Thyroid gland (tissue), 4 donors: Measurements from ENCODE around the gene BICD1. TPM values are rescaled to one million over a fixed set of nuclear protein-coding genes. Genes with fewer than 3 reads are reported as not detected.

Experiments used
- DNase-seq, 2 donors: peaks; one replicate each; pipeline ENCODE4 v3.0.0-alpha.2; 2019
- H3K27ac ChIP-seq, 3 donors: fragments of 200-600 bp; sonication (generic); 1 replicate in 2 of 3; 2 replicates in 1 of 3; pipeline ENCODE4 v1.5.1; 2016 to 2019; ENCODE audit warnings: mild to moderate bottlenecking in 1 of 3, moderate library complexity in 1 of 3
- H3K27me3 ChIP-seq: fragments of 200-600 bp; sonication (generic); one replicate; pipeline ENCODE4 v1.5.1; 2019
- H3K36me3 ChIP-seq, 2 donors: fragments of 200-600 bp; sonication (generic); one replicate each; pipeline ENCODE4 v1.5.1; 2016 to 2019
- H3K4me1 ChIP-seq, 2 donors: fragments of 200-600 bp; sonication (generic); one replicate each; pipeline ENCODE4 v1.5.1; 2017 to 2019
- H3K4me3 ChIP-seq, 3 donors: fragments of 200-600 bp; sonication (generic); replicated peaks in 1 of 3; 1 replicate in 2 of 3; 2 replicates in 1 of 3; pipeline ENCODE4 v1.5.1; 2016; ENCODE audit warnings: mild to moderate bottlenecking in 1 of 3
- H3K9me3 ChIP-seq: fragments of 200-600 bp; sonication (generic); one replicate; pipeline ENCODE4 v1.5.1; 2017
- POLR2A ChIP-seq, 2 donors: fragments of 450-650 bp; IDR thresholded peaks; one replicate each; pipeline ENCODE4 v1.6.1; 2017; ENCODE audit warnings: antibody characterized with exemption in 2 of 2, mild to moderate bottlenecking in 2 of 2, moderate library complexity in 1 of 2
- WGBS, 2 donors: methylation state at CpG; one replicate each; pipeline ENCODE4 v1.1.5; 2017; 5-methylcytosine and 5-hydroxymethylcytosine counted together
- intact Hi-C: fragments of 100-400 bp; cut with DNase I; formaldehyde crosslinking; loops from one replicate; pipeline ENCODE4 v1.15.1; 2023
- total RNA-seq, 4 donors: library from RNA; depleted of rRNA; stranded (reverse); fragments of >200 nt; gene quantifications; one replicate each; pipeline ENCODE4 v1.2.3, GENCODE V29; 2016
- TF ChIP-seq, protein P1 (sequence below), 6 experiments: fragments of 200-600 bp in 3 of 6; fragments of 450-650 bp in 3 of 6; sonication (generic) in 3 of 6; IDR thresholded peaks; one replicate each; pipeline ENCODE4 v1.5.1; 2016 to 2019; ENCODE audit warnings: antibody characterized with exemption in 6 of 6, mild to moderate bottlenecking in 2 of 6, inconsistent platforms in 1 of 6, moderate library complexity in 1 of 6

BICD1 gene
- total RNA-seq, 4 donors from 2014 or later, result 16.7 to 33.7 (median 24.7) TPM

DNA sequence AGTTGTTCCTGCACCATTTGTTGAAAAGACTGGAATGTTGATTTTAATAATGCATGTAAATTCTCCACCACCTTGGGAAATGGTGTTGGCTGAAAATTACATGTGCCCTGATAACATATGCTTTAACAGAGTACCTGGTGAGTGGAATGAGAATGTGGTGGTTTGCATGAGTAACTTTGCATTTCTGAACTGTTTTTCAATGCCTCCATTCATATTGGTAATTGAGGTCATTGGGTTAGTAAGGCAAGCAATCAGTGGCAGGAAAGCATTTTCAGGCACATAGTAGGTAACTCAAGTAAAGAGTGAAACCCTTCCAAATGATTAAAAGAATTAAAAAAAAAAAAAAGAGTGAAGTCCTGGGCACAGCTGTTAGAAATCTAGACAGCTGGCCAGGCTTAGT, 32.2 kb upstream of the BICD1 start:
- Histone ChIP-seq H3K9me3 (no peaks in the 10 kb centered on the region), H3K27ac (no peak overlapping the region), H3K4me3 (no peak overlapping the region), H3K27me3 (no peaks in the 10 kb centered on the region), H3K36me3 (no peaks in the 10 kb centered on the region), H3K4me1 (no peaks in the 10 kb centered on the region)
- no peak for DNase-seq
- intact Hi-C loops, result no loop called here
- TF ChIP-seq, protein P1, sequence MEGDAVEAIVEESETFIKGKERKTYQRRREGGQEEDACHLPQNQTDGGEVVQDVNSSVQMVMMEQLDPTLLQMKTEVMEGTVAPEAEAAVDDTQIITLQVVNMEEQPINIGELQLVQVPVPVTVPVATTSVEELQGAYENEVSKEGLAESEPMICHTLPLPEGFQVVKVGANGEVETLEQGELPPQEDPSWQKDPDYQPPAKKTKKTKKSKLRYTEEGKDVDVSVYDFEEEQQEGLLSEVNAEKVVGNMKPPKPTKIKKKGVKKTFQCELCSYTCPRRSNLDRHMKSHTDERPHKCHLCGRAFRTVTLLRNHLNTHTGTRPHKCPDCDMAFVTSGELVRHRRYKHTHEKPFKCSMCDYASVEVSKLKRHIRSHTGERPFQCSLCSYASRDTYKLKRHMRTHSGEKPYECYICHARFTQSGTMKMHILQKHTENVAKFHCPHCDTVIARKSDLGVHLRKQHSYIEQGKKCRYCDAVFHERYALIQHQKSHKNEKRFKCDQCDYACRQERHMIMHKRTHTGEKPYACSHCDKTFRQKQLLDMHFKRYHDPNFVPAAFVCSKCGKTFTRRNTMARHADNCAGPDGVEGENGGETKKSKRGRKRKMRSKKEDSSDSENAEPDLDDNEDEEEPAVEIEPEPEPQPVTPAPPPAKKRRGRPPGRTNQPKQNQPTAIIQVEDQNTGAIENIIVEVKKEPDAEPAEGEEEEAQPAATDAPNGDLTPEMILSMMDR (IDR thresholded peaks at IDR 0.05), result no peak
- no peak for TF ChIP-seq POLR2A (IDR thresholded peaks at IDR 0.05)

DNA sequence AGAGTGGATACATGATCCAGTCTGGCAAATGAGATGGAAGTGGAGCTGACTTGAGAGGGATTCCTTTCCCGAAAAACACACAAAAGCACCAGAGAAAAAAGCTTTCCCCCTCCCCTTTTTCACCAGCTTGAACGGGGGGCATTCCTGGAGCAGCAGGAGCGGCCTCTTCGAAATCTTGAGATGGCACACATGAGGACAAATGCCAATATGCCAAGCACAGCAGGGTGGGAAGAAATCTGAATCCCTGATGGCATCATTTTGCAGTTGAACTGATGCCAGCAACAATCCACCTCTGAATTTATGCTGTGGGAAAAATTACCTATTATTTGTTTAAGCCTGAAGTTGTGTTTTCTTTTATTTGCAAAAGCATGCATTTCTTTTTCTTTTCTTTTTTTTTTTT, 29.7 kb upstream of the BICD1 start:
- Histone ChIP-seq H3K4me3 (no peak overlapping the region), H3K9me3 (no peaks in the 10 kb centered on the region), H3K27me3 (no peaks in the 10 kb centered on the region), H3K36me3 (no peaks in the 10 kb centered on the region), H3K4me1 (no peaks in the 10 kb centered on the region), H3K27ac (no peak overlapping the region)
- 50 to 66% methylated on average over 4 of the region's 4 CpGs for WGBS, 2 donors
- no peak for TF ChIP-seq POLR2A (IDR thresholded peaks at IDR 0.05)
- TF ChIP-seq, protein P1 (IDR thresholded peaks at IDR 0.05), result no peak
- intact Hi-C loops, result no loop called here
- DNase-seq, result no peak

DNA sequence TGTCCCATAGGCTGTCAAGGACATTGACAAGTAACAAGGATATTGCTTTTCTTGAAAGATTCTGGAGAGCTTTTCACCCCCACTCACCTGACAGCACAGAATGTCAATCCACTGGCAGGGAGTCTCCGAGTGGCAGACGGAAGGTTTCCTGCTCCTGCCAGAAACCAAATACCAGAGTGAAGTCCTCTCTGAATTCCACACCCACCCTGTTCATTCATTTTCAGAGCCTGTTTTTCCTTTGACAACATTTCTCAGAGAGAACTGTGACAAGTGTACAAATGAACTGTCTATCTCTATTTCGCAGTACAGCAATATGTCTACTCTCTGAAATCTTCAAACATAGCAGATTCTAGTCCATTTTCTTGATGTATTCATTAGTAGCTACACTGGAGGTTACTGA, 26.2 kb upstream of the BICD1 start:
- DNase-seq, result peak in 1 of 2 donors; percentile 2
- H3K9me3 ChIP-seq, result no peaks in the 10 kb centered on the region
- H3K36me3 ChIP-seq, result no peaks in the 10 kb centered on the region
- H3K4me1 ChIP-seq, result no peaks in the 10 kb centered on the region
- 53 to 57% methylated on average over 3 of the region's 3 CpGs for WGBS, 2 donors
- H3K27me3 ChIP-seq, result no peaks in the 10 kb centered on the region
- TF ChIP-seq, protein P1 (IDR thresholded peaks at IDR 0.05), result no peak
- no peak for TF ChIP-seq POLR2A (IDR thresholded peaks at IDR 0.05)
- no peak overlapping the region for H3K4me3 ChIP-seq
- H3K27ac ChIP-seq, result no peak overlapping the region
- intact Hi-C loops, result no loop called here

DNA sequence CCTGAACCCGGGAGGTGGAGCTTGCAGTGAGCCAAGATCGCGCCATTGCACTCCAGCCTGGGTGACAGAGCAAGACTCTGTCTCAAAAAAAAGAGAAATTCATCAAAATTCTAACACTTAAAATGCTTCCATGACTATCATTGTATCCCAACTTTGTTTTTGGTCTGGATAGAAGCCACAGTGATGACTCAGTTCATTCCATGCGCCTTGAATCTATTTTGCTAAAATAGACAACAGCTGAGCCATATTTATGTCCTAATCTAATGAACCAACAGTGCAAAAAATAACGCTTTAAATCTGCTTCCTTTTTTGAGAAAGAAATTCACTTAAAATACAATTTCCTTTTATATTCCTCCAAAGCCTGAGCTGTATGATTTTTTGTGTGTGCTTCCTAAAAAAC, 23.2 kb upstream of the BICD1 start:
- DNase-seq, result no peak
- intact Hi-C loops, result no loop called here
- H3K36me3 ChIP-seq, result no peaks in the 10 kb centered on the region
- H3K27me3 ChIP-seq, result no peaks in the 10 kb centered on the region
- H3K4me1 ChIP-seq, result no peaks in the 10 kb centered on the region
- WGBS, 2 donors, result 85 to 93% methylated on average over 5 of the region's 5 CpGs
- H3K9me3 ChIP-seq, result no peaks in the 10 kb centered on the region
- TF ChIP-seq, protein P1 (IDR thresholded peaks at IDR 0.05), result no peak
- no peak for TF ChIP-seq POLR2A (IDR thresholded peaks at IDR 0.05)
- no peak overlapping the region for H3K27ac ChIP-seq
- no peak overlapping the region for H3K4me3 ChIP-seq

DNA sequence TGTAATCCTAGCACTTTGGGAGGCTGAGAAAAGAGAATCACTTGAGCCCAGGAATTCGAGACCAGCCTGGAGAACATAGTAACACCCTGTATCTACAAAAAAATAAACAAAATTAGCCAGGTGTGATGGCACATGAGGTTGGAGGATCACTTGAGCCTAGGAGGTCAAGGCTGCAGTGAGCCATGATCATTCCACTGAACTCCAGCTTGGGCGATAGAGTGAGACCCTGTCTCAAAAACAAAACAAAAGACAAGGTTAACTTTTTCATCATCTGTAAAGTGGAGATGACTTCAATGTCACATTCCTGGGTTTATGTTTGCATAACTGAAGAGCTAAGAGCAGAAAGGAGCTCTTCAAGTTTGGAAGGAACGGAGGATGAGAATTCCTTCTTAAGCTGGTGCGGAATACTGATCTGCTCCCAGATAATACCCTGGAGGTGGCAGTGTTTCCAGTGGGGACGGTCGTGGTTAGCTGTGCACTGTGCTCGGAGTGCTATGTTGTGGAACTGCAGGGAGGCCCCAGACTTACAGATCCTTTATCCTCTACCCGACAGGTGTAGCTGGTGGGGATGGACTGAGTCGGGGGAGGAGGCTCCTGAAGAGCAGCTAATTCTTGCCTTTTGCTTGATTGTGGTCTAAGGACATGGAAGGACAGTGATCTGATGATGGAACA, 22.5 kb upstream of the BICD1 start:
- peak in 1 of 2 donors; percentile 29 for DNase-seq
- Histone ChIP-seq H3K4me3 (no peak overlapping the region), H3K4me1 (no peaks in the 10 kb centered on the region), H3K36me3 (no peaks in the 10 kb centered on the region), H3K27ac (no peak overlapping the region), H3K27me3 (no peaks in the 10 kb centered on the region), H3K9me3 (no peaks in the 10 kb centered on the region)
- no peak for TF ChIP-seq POLR2A (IDR thresholded peaks at IDR 0.05)
- TF ChIP-seq, protein P1 (IDR thresholded peaks at IDR 0.05), result no peak
- intact Hi-C loops, result no loop called here
- WGBS, 2 donors, result 40 to 69% methylated on average over 9 of the region's 9 CpGs
